Measurements from ENCODE around the gene ADARB2.

The ADARB2 gene

GRCh38 chr10:1683649-1684048 lies 53.7 kb downstream of the ADARB2 start:
- DNase-seq = no peak

- no peak for DNase-seq
Measured at GRCh38 chr10:1679821-1680650, 57.3 kb downstream of the ADARB2 start.

- no peak for DNase-seq
Measured at GRCh38 chr10:1678084-1678483, 59.2 kb downstream of the ADARB2 start.

GRCh38 chr10:1677307-1677939 lies 59.9 kb downstream of the ADARB2 start:
- DNase-seq = no peak

- DNase-seq = no peak
Measured at GRCh38 chr10:1674501-1674900, 62.8 kb downstream of the ADARB2 start.

- DNase-seq = no peak
Measured at GRCh38 chr10:1673568-1674345, 63.6 kb downstream of the ADARB2 start.

GRCh38 chr10:1672001-1672781 lies 65.1 kb downstream of the ADARB2 start:
- DNase-seq = no peak

- no peak for DNase-seq
Measured at GRCh38 chr10:1671366-1672000, 65.8 kb downstream of the ADARB2 start.

GRCh38 chr10:1670541-1671365 lies 66.6 kb downstream of the ADARB2 start:
- DNase-seq = no peak

- no peak for DNase-seq
Measured at GRCh38 chr10:1669433-1669832, 67.9 kb downstream of the ADARB2 start.

- DNase-seq = no peak
Measured at GRCh38 chr10:1668399-1668798, 68.9 kb downstream of the ADARB2 start.

- no peak for DNase-seq
Measured at GRCh38 chr10:1667392-1667791, 69.9 kb downstream of the ADARB2 start.

- no peak for DNase-seq
Measured at GRCh38 chr10:1666147-1666546, 71.2 kb downstream of the ADARB2 start.

- DNase-seq = no peak
Measured at GRCh38 chr10:1665681-1666080, 71.6 kb downstream of the ADARB2 start.

GRCh38 chr10:1665021-1665661 lies 72.2 kb downstream of the ADARB2 start:
- no peak for DNase-seq

- no peak for DNase-seq
Measured at GRCh38 chr10:1664333-1664964, 72.9 kb downstream of the ADARB2 start.

GRCh38 chr10:1663226-1663625 lies 74.1 kb downstream of the ADARB2 start:
- DNase-seq = no peak

- no peak for DNase-seq
Measured at GRCh38 chr10:1662438-1663025, 74.8 kb downstream of the ADARB2 start.

- DNase-seq = no peak
Measured at GRCh38 chr10:1661859-1662437, 75.4 kb downstream of the ADARB2 start.

- no peak for DNase-seq
Measured at GRCh38 chr10:1661416-1661815, 75.9 kb downstream of the ADARB2 start.

All from stimulated activated CD4-positive, alpha-beta T cell treated with anti-CD3 and anti-CD28 coated beads, Interleukin-1b, Interleukin-23, amount 100 ng/mL, for 48 hours (primary cell).